ENCODE measurements around the gene IPO13.

Gene IPO13

GRCh38 chr1:43986712-43987111 is 40.0 kb downstream of the IPO13 start:
- H3K4me1 ChIP-seq (ENCODE audit: insufficient read depth, low read length, poor library complexity, severe bottlenecking), result no peaks in the 10 kb centered on the region
- H3K9ac ChIP-seq (ENCODE audit: low read depth, low read length, poor library complexity, severe bottlenecking), result no peak overlapping the region
- H3F3A ChIP-seq (ENCODE audit: low read depth), result no peaks in the 10 kb centered on the region
- no peak overlapping the region for H3K4me2 ChIP-seq (ENCODE audit: low read depth, low read length, poor library complexity, severe bottlenecking)
- H3K9me2 ChIP-seq (replicated peaks; ENCODE audit: low read depth, low read length), result no peaks in the 10 kb centered on the region
- no peaks in the 10 kb centered on the region; the same call in 1 of the 2 replicates for H3K36me3 ChIP-seq (ENCODE audit: insufficient read depth, low read length)
- no peak overlapping the region for H3K4me3 ChIP-seq (ENCODE audit: low read length, poor library complexity, severe bottlenecking)
- no peak overlapping the region for H2AFZ ChIP-seq (ENCODE audit: low read length)
- no peaks in the 10 kb centered on the region for H3K27me3 ChIP-seq (ENCODE audit: insufficient read depth, low read length, poor library complexity, severe bottlenecking)
- TF ChIP-seq EZH2phosphoT487 (IDR thresholded peaks at IDR 0.05; ENCODE audit: borderline replicate concordance) (no peak), CTCF (conservative IDR thresholded peaks at IDR 0.05; ENCODE audit: low read length) (no peak)
- H3K9me3 ChIP-seq (ENCODE audit: insufficient read depth, low read depth, low read length), result no peaks in the 10 kb centered on the region
- no peaks in the 10 kb centered on the region for H4K20me1 ChIP-seq (ENCODE audit: insufficient read depth, low read length, poor library complexity, severe bottlenecking)
- H3K79me2 ChIP-seq (ENCODE audit: insufficient read depth, low read length), result peaks cover 3% of the 10 kb centered on the region; the same call in 1 of the 2 replicates

- peaks cover 4% of the 10 kb centered on the region for H3K4me1 ChIP-seq (ENCODE audit: insufficient read depth, low read length, poor library complexity, severe bottlenecking)
Measured at GRCh38 chr1:43987159-43987902, 40.6 kb downstream of the IPO13 start.

GRCh38 chr1:43990271-43991199 is 43.8 kb downstream of the IPO13 start:
- H2AFZ ChIP-seq (ENCODE audit: low read length), result peak overlapping the region; percentile 96; the same call in 1 of the 2 replicates
- TF ChIP-seq CTCF (conservative IDR thresholded peaks at IDR 0.05; ENCODE audit: low read length), result peak; percentile 37
- TF ChIP-seq EZH2phosphoT487 (IDR thresholded peaks at IDR 0.05; ENCODE audit: borderline replicate concordance), result no peak
- H3K4me1 ChIP-seq (ENCODE audit: insufficient read depth, low read length, poor library complexity, severe bottlenecking), result peaks cover 10% of the 10 kb centered on the region
- H3K36me3 ChIP-seq (ENCODE audit: insufficient read depth, low read length), result no peaks in the 10 kb centered on the region; the same call in 1 of the 2 replicates
- no peaks in the 10 kb centered on the region for H3K27me3 ChIP-seq (ENCODE audit: insufficient read depth, low read length, poor library complexity, severe bottlenecking)
- peak overlapping the region; percentile 61 for H3K9ac ChIP-seq (ENCODE audit: low read depth, low read length, poor library complexity, severe bottlenecking)
- no peaks in the 10 kb centered on the region for H3K9me3 ChIP-seq (ENCODE audit: insufficient read depth, low read depth, low read length)
- no peaks in the 10 kb centered on the region for H3F3A ChIP-seq (ENCODE audit: low read depth)
- no peaks in the 10 kb centered on the region for H3K9me2 ChIP-seq (replicated peaks; ENCODE audit: low read depth, low read length)
- H3K4me2 ChIP-seq (ENCODE audit: low read depth, low read length, poor library complexity, severe bottlenecking), result peak overlapping the region; percentile 75
- H3K4me3 ChIP-seq (ENCODE audit: low read length, poor library complexity, severe bottlenecking), result peak overlapping the region; percentile 74
- H4K20me1 ChIP-seq (ENCODE audit: insufficient read depth, low read length, poor library complexity, severe bottlenecking), result no peaks in the 10 kb centered on the region
- no peaks in the 10 kb centered on the region for H3K79me2 ChIP-seq (ENCODE audit: insufficient read depth, low read length)

More at GRCh38 chr1:43987159-43987902, 40.6 kb downstream of the IPO13 start:
- no peak overlapping the region for H3K9ac ChIP-seq (ENCODE audit: low read depth, low read length, poor library complexity, severe bottlenecking)
- H3K9me2 ChIP-seq (replicated peaks; ENCODE audit: low read depth, low read length), result no peaks in the 10 kb centered on the region
- no peaks in the 10 kb centered on the region for H3K27me3 ChIP-seq (ENCODE audit: insufficient read depth, low read length, poor library complexity, severe bottlenecking)
- no peaks in the 10 kb centered on the region for H3F3A ChIP-seq (ENCODE audit: low read depth)
- no peaks in the 10 kb centered on the region for H3K79me2 ChIP-seq (ENCODE audit: insufficient read depth, low read length)
- H3K9me3 ChIP-seq (ENCODE audit: insufficient read depth, low read depth, low read length), result no peaks in the 10 kb centered on the region
- no peaks in the 10 kb centered on the region; the same call in 1 of the 2 replicates for H3K36me3 ChIP-seq (ENCODE audit: insufficient read depth, low read length)
- H3K4me2 ChIP-seq (ENCODE audit: low read depth, low read length, poor library complexity, severe bottlenecking), result no peak overlapping the region
- H2AFZ ChIP-seq (ENCODE audit: low read length), result no peak overlapping the region
- H3K4me3 ChIP-seq (ENCODE audit: low read length, poor library complexity, severe bottlenecking), result no peak overlapping the region
- TF ChIP-seq EZH2phosphoT487 (IDR thresholded peaks at IDR 0.05; ENCODE audit: borderline replicate concordance) (no peak), CTCF (conservative IDR thresholded peaks at IDR 0.05; ENCODE audit: low read length) (no peak)
- no peaks in the 10 kb centered on the region for H4K20me1 ChIP-seq (ENCODE audit: insufficient read depth, low read length, poor library complexity, severe bottlenecking)
